Uterus (tissue), 4 donors: ENCODE measurements around the gene MICU2. TPM values are rescaled to one million over a fixed set of nuclear protein-coding genes. Genes with fewer than 3 reads are reported as not detected.

Experiments used
- DNase-seq, 2 donors: peaks; one replicate each; pipeline ENCODE4 v3.0.0-alpha.2; 2019 to 2020
- H3K27ac ChIP-seq, 2 donors: fragments of 200-600 bp; sonication (generic); 1 replicate in 1 of 2; 2 replicates in 1 of 2; pipeline ENCODE4 v1.5.1; 2016 to 2018
- H3K27me3 ChIP-seq, 2 donors: fragments of 200-600 bp; sonication (generic); one replicate each; pipeline ENCODE4 v1.5.1; 2018 to 2019; ENCODE audit warnings: control low read depth in 1 of 2
- H3K36me3 ChIP-seq, 2 donors: fragments of 200-600 bp; sonication (generic); one replicate each; pipeline ENCODE4 v1.5.1; 2019; ENCODE audit warnings: control low read depth in 1 of 2
- H3K4me1 ChIP-seq, 2 donors: fragments of 200-600 bp; sonication (generic); one replicate each; pipeline ENCODE4 v1.5.1; 2018 to 2019; ENCODE audit warnings: control low read depth in 1 of 2
- H3K4me3 ChIP-seq, 2 donors: fragments of 200-600 bp; sonication (generic); 1 replicate in 1 of 2; 2 replicates in 1 of 2; pipeline ENCODE4 v1.5.1; 2018 to 2019; ENCODE audit warnings: mild to moderate bottlenecking in 1 of 2
- H3K9me3 ChIP-seq, 2 donors: fragments of 200-600 bp; sonication (generic); one replicate each; pipeline ENCODE4 v1.5.1; 2019; ENCODE audit warnings: control low read depth in 1 of 2
- CTCF ChIP-seq, 4 experiments: fragments of 200-600 bp in 2 of 4; fragments of 450-650 bp in 2 of 4; sonication (generic) in 2 of 4; IDR thresholded peaks; one replicate each; pipeline ENCODE4 v1.5.1; 2016 to 2019; ENCODE audit warnings: antibody characterized with exemption in 4 of 4, mild to moderate bottlenecking in 2 of 4, moderate library complexity in 1 of 4
- POLR2A ChIP-seq, 2 donors: fragments of 450-650 bp; IDR thresholded peaks; one replicate each; pipeline ENCODE4 v1.6.1; 2016; ENCODE audit warnings: antibody characterized with exemption in 2 of 2, mild to moderate bottlenecking in 1 of 2, moderate library complexity in 1 of 2
- intact Hi-C: fragments of 100-400 bp; cut with DNase I; formaldehyde crosslinking; loops from one replicate; pipeline ENCODE4 v1.15.1; 2023; ENCODE audit warnings: low total_unique reads
- total RNA-seq, 4 donors: library from RNA; depleted of rRNA in 3 of 4; stranded (reverse); fragments of >200 nt in 3 of 4; gene quantifications; one replicate each; pipeline versions ENCODE4 v1.1.0 to v1.2.4, GENCODE V29; 2014 to 2023
- donor health status: DM: yes; HTN: yes; CAD: no.

The MICU2 gene
- total RNA-seq, 4 donors from 2014 or later = 19.4 to 141 (median 36.8) TPM

DNA sequence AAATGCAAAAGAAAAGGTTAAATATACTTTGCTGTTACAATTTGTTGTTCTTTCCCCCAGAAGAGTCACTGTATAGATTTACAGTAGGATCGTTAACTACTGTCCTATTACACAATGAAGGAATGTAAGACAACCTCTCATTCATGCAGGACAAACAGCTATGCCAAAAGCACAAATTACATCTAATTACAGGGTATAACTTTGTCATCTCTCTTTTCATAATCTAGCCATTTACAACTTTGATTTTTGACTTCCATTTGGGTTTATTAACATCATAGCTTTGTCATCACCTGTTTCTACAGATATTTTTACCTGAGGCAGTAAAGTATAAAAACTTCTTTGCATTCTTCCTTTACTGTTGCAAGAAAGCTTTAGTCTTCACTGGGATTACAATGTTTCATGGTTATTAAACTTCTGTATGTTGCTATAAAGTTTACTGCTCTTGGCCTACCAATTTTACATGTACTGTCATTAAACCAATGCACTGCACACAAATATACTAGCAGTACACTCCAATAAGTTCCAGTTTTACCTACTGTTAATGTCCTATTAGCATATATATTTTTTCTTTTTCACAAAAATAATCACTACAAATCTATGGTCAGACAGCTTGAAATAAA is 18.9 kb downstream of the MICU2 start:
- no peak overlapping the region for H3K27ac ChIP-seq
- H3K4me3 ChIP-seq = no peak overlapping the region
- H3K4me1 ChIP-seq = no peaks in the 10 kb centered on the region
- no peak for TF ChIP-seq POLR2A (IDR thresholded peaks at IDR 0.05)
- no peak for TF ChIP-seq CTCF (IDR thresholded peaks at IDR 0.05)
- H3K9me3 ChIP-seq = no peaks in the 10 kb centered on the region
- intact Hi-C loops = no loop called here
- H3K27me3 ChIP-seq = no peaks in the 10 kb centered on the region
- no peak for DNase-seq
- no peaks in the 10 kb centered on the region for H3K36me3 ChIP-seq

DNA sequence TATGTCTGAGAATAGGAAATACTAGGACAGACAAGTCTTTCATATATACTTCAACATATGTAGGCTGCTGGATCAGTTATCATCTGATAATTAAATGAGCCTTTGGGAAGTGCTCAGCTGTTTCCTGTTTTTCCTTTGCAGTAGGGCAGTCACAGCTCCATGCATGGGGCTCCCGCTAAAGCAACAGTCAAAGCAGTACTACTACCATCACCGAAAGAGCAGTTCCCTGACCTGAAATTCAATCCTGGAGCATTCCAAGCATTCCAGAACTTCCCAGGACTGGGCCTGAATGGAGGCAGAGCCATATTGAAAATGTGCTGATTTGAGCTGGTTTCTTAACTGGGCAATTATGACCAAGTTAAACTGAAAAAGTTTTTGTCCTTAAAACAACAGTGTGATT is 20.5 kb downstream of the MICU2 start:
- no peaks in the 10 kb centered on the region for H3K27me3 ChIP-seq
- H3K4me3 ChIP-seq = no peak overlapping the region
- H3K36me3 ChIP-seq = no peaks in the 10 kb centered on the region
- intact Hi-C loops = no loop called here
- no peak for DNase-seq
- H3K4me1 ChIP-seq = no peaks in the 10 kb centered on the region
- H3K9me3 ChIP-seq = no peaks in the 10 kb centered on the region
- TF ChIP-seq POLR2A (IDR thresholded peaks at IDR 0.05) (no peak), CTCF (IDR thresholded peaks at IDR 0.05) (no peak)
- H3K27ac ChIP-seq = no peak overlapping the region

GRCh38 chr13:21580736-21581135 is 23.2 kb downstream of the MICU2 start:
- no peaks in the 10 kb centered on the region for H3K9me3 ChIP-seq
- no peaks in the 10 kb centered on the region for H3K4me1 ChIP-seq
- no peaks in the 10 kb centered on the region for H3K27me3 ChIP-seq
- no peak overlapping the region for H3K4me3 ChIP-seq
- intact Hi-C loops = no loop called here
- no peak overlapping the region for H3K27ac ChIP-seq
- H3K36me3 ChIP-seq = no peaks in the 10 kb centered on the region
- TF ChIP-seq POLR2A (IDR thresholded peaks at IDR 0.05) (no peak), CTCF (IDR thresholded peaks at IDR 0.05) (no peak)
- no peak for DNase-seq

GRCh38 chr13:21579754-21580316 is 24.1 kb downstream of the MICU2 start:
- no peak for DNase-seq
- Histone ChIP-seq H3K36me3 (no peaks in the 10 kb centered on the region), H3K4me1 (no peaks in the 10 kb centered on the region), H3K27me3 (no peaks in the 10 kb centered on the region), H3K27ac (no peak overlapping the region), H3K4me3 (no peak overlapping the region), H3K9me3 (no peaks in the 10 kb centered on the region)
- no peak for TF ChIP-seq CTCF (IDR thresholded peaks at IDR 0.05)
- no peak for TF ChIP-seq POLR2A (IDR thresholded peaks at IDR 0.05)
- intact Hi-C loops = no loop called here

DNA sequence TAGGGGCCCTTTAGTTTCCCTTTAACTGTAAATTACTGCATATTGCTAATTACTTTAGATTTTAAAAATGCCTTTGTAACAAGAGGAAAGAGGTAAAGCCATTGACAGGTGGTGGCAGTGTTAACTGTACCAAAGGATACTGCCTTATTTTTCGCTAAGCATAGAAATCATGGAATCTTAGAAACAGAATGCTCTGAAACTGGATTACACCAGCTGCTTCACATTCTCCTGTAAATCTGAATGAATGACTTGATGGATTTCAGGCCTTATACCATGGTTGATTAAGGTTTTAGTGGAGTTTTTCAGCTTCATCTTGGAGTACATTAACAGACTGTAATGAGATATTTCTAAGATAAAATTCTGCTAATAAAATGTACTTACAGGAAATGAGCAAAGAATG is 25.2 kb downstream of the MICU2 start:
- H3K9me3 ChIP-seq = no peaks in the 10 kb centered on the region

More for the DNA sequence above, 25.2 kb downstream of the MICU2 start:
- Histone ChIP-seq H3K4me1 (no peaks in the 10 kb centered on the region), H3K36me3 (no peaks in the 10 kb centered on the region), H3K27me3 (no peaks in the 10 kb centered on the region), H3K27ac (no peak overlapping the region), H3K4me3 (no peak overlapping the region)
- intact Hi-C loops = no loop called here
- TF ChIP-seq CTCF (IDR thresholded peaks at IDR 0.05) (no peak), POLR2A (IDR thresholded peaks at IDR 0.05) (no peak)
- no peak for DNase-seq
